HCT116 (cell line): ENCODE data around the gene HERC3.

Experiments
- CTCF ChIP-seq, 3 experiments: fragments of 200-600 bp in 1 of 3; sonication (generic) in 1 of 3; IDR thresholded peaks in 2 of 3; conservative IDR thresholded peaks in 1 of 3; 2 replicates each; pipeline ENCODE4 v1.5.1; 2012 to 2017; ENCODE audit warnings: low read depth in 2 of 3, low read length in 2 of 3, antibody characterized with exemption in 1 of 3, borderline replicate concordance in 1 of 3, control low read depth in 1 of 3, mild to moderate bottlenecking in 1 of 3, mixed read lengths in 1 of 3, mixed run types in 1 of 3, moderate library complexity in 1 of 3; ENCODE audit not compliant: insufficient read depth in 1 of 3
- EZH2 ChIP-seq: fragments of 200-600 bp; sonication (generic); IDR thresholded peaks from 2 replicates; pipeline ENCODE4 v1.6.1; 2017; ENCODE audit warnings: antibody characterized with exemption, mixed run types
- SIN3A ChIP-seq: IDR thresholded peaks from 2 replicates; pipeline ENCODE4 v1.6.1; 2012; ENCODE audit warnings: low read depth

GRCh38 chr4:88737307-88737941 lies 145.1 kb downstream of the HERC3 start:
- TF ChIP-seq EZH2 (no peak), CTCF (IDR thresholded peaks at IDR 0.05 in 2 of 3, conservative IDR thresholded peaks at IDR 0.05 in 1 of 3; ENCODE audit: borderline replicate concordance in 1 of 3, insufficient read depth in 1 of 3, low read depth in 2 of 3, low read length in 2 of 3) (no peak), SIN3A (no peak)
